HAP-1 (cell line): ENCODE data around the gene JMJD4.

Experiments used
- DNase-seq, 2 experiments: peaks; one replicate each; pipeline ENCODE4 v3.0.0-alpha.2; 2016 to 2020; ENCODE audit warnings: low spot score in 2 of 2
- H3K27me3 ChIP-seq: fragments of 250-450 bp; sonication (Bioruptor Pico); 2 replicates; pipeline ENCODE4 v1.5.1; 2020; ENCODE audit warnings: low read depth, mild to moderate bottlenecking, moderate library complexity
- H3K36me3 ChIP-seq: fragments of 250-450 bp; sonication (Bioruptor Pico); replicated peaks from 2 replicates; pipeline ENCODE4 v1.5.1; 2020; ENCODE audit warnings: mild to moderate bottlenecking
- H3K4me1 ChIP-seq: fragments of 250-450 bp; sonication (Bioruptor Pico); 2 replicates; pipeline ENCODE4 v1.5.1; 2020; ENCODE audit warnings: mild to moderate bottlenecking
- H3K4me3 ChIP-seq: fragments of 250-450 bp; sonication (Bioruptor Pico); 2 replicates; pipeline ENCODE4 v1.5.1; 2020; ENCODE audit warnings: mild to moderate bottlenecking, moderate library complexity
- H3K9me3 ChIP-seq: fragments of 250-450 bp; sonication (Bioruptor Pico); 2 replicates; pipeline ENCODE4 v1.5.1; 2020; ENCODE audit warnings: mild to moderate bottlenecking, moderate library complexity
- in situ Hi-C: fragments of 300-500 bp; cut with MboI; formaldehyde crosslinking; loops from 3 replicates; pipeline ENCODE4 v1.14.3; 2020; ENCODE audit warnings: low sequenced_read_pairs, inconsistent platforms, mixed read lengths

The JMJD4 gene

GRCh38 chr1:227739636-227740035, 4.5 kb upstream of the JMJD4 start:
- Histone ChIP-seq H3K4me3 (no peak overlapping the region), H3K36me3 (peaks cover 3% of the 10 kb centered on the region; the same call in 1 of the 2 replicates), H3K27me3 (no peaks in the 10 kb centered on the region), H3K4me1 (no peaks in the 10 kb centered on the region), H3K9me3 (no peaks in the 10 kb centered on the region)
- no peak for DNase-seq
- in situ Hi-C loops, result no loop called here

GRCh38 chr1:227738820-227739219, 3.7 kb upstream of the JMJD4 start:
- DNase-seq, result no peak
- Histone ChIP-seq H3K27me3 (no peaks in the 10 kb centered on the region), H3K4me1 (no peaks in the 10 kb centered on the region), H3K9me3 (no peaks in the 10 kb centered on the region), H3K36me3 (peaks cover 5% of the 10 kb centered on the region; the same call in 1 of the 2 replicates), H3K4me3 (no peak overlapping the region)
- in situ Hi-C loops, result no loop called here

- H3K4me3 ChIP-seq, result no peak overlapping the region
Observed at GRCh38 chr1:227736814-227737432, 1.8 kb upstream of the JMJD4 start.

GRCh38 chr1:227735539-227736285, 610 bp upstream of the JMJD4 start:
- Histone ChIP-seq H3K4me3 (peak overlapping the region; percentile 83), H3K4me1 (no peaks in the 10 kb centered on the region), H3K27me3 (no peaks in the 10 kb centered on the region), H3K36me3 (peaks cover 32% of the 10 kb centered on the region), H3K9me3 (no peaks in the 10 kb centered on the region)
- in situ Hi-C loops, result no loop called here
- DNase-seq, result no peak

More at GRCh38 chr1:227736814-227737432, 1.8 kb upstream of the JMJD4 start:
- DNase-seq, result peak in 1 of 2 experiments; percentile 33
- Histone ChIP-seq H3K27me3 (no peaks in the 10 kb centered on the region), H3K4me1 (no peaks in the 10 kb centered on the region), H3K36me3 (peaks cover 21% of the 10 kb centered on the region), H3K9me3 (no peaks in the 10 kb centered on the region)
- in situ Hi-C loops, result no loop called here

- Histone ChIP-seq H3K4me3 (peak overlapping the region; percentile 83), H3K9me3 (no peaks in the 10 kb centered on the region), H3K27me3 (no peaks in the 10 kb centered on the region), H3K4me1 (peaks cover 2% of the 10 kb centered on the region; the same call in 1 of the 2 replicates), H3K36me3 (peaks cover 32% of the 10 kb centered on the region)
- DNase-seq, result no peak
- in situ Hi-C loops, result no loop called here
Observed at GRCh38 chr1:227734546-227734855, 601 bp downstream of the JMJD4 start.

GRCh38 chr1:227733751-227734545, 1.2 kb downstream of the JMJD4 start:
- H3K27me3 ChIP-seq, result no peaks in the 10 kb centered on the region
- peaks cover 4% of the 10 kb centered on the region; the same call in 1 of the 2 replicates for H3K4me1 ChIP-seq
- in situ Hi-C loops, result no loop called here
- no peak for DNase-seq
- peaks cover 32% of the 10 kb centered on the region for H3K36me3 ChIP-seq
- H3K4me3 ChIP-seq, result peak overlapping the region; percentile 83
- H3K9me3 ChIP-seq, result no peaks in the 10 kb centered on the region

- no peak for DNase-seq
- in situ Hi-C loops, result no loop called here
- Histone ChIP-seq H3K36me3 (peaks cover 32% of the 10 kb centered on the region), H3K9me3 (no peaks in the 10 kb centered on the region), H3K27me3 (no peaks in the 10 kb centered on the region), H3K4me1 (peaks cover 4% of the 10 kb centered on the region; the same call in 1 of the 2 replicates), H3K4me3 (no peak overlapping the region)
Observed at GRCh38 chr1:227733309-227733705, 1.8 kb downstream of the JMJD4 start.

- Histone ChIP-seq H3K4me3 (no peak overlapping the region), H3K36me3 (peaks cover 32% of the 10 kb centered on the region), H3K27me3 (no peaks in the 10 kb centered on the region), H3K4me1 (peaks cover 5% of the 10 kb centered on the region; the same call in 1 of the 2 replicates), H3K9me3 (no peaks in the 10 kb centered on the region)
- no peak for DNase-seq
- in situ Hi-C loops, result no loop called here
Observed at GRCh38 chr1:227732586-227733308, 2.4 kb downstream of the JMJD4 start.

- Histone ChIP-seq H3K36me3 (peaks cover 32% of the 10 kb centered on the region), H3K4me1 (peaks cover 6% of the 10 kb centered on the region; the same call in 1 of the 2 replicates), H3K9me3 (no peaks in the 10 kb centered on the region), H3K27me3 (no peaks in the 10 kb centered on the region), H3K4me3 (no peak overlapping the region)
- no peak for DNase-seq
- in situ Hi-C loops, result no loop called here
Observed at GRCh38 chr1:227731696-227732585, 3.2 kb downstream of the JMJD4 start.

GRCh38 chr1:227731241-227731677, 3.8 kb downstream of the JMJD4 start:
- H3K4me3 ChIP-seq, result no peak overlapping the region
- no peak for DNase-seq
- no peaks in the 10 kb centered on the region for H3K27me3 ChIP-seq
- in situ Hi-C loops, result no loop called here
- H3K36me3 ChIP-seq, result peaks cover 32% of the 10 kb centered on the region
- peaks cover 6% of the 10 kb centered on the region; the same call in 1 of the 2 replicates for H3K4me1 ChIP-seq
- H3K9me3 ChIP-seq, result no peaks in the 10 kb centered on the region

GRCh38 chr1:227730630-227731151, 4.4 kb downstream of the JMJD4 start:
- DNase-seq, result no peak
- in situ Hi-C loops, result no loop called here
- Histone ChIP-seq H3K36me3 (peaks cover 32% of the 10 kb centered on the region), H3K4me1 (peaks cover 6% of the 10 kb centered on the region; the same call in 1 of the 2 replicates), H3K4me3 (no peak overlapping the region), H3K9me3 (no peaks in the 10 kb centered on the region), H3K27me3 (no peaks in the 10 kb centered on the region)

GRCh38 chr1:227729881-227730629, 5.0 kb downstream of the JMJD4 start:
- H3K4me1 ChIP-seq, result peaks cover 6% of the 10 kb centered on the region; the same call in 1 of the 2 replicates
- H3K36me3 ChIP-seq, result peaks cover 32% of the 10 kb centered on the region
- peak; percentile 23 to 72 for DNase-seq
- H3K4me3 ChIP-seq, result no peak overlapping the region
- no peaks in the 10 kb centered on the region for H3K27me3 ChIP-seq
- no peaks in the 10 kb centered on the region for H3K9me3 ChIP-seq
- in situ Hi-C loops, result no loop called here
